GM12892 (cell line): ENCODE data around the gene DNAH11.
"Not testable (repeated sequence)": the region's sequence is repeated elsewhere in the genome, so short reads cannot be mapped to it uniquely, and the experiment has no call there.

Experiments
- DNase-seq: peaks from one replicate; pipeline ENCODE4 v3.0.0; 2011; ENCODE audit not compliant: insufficient read length
- FAIRE-seq: peaks from 2 replicates; lab custom pipeline; 2011; peaks lifted over from hg19 to GRCh38; lab: Jason Lieb, UNC
- POLR2A ChIP-seq: IDR thresholded peaks from 2 replicates; pipeline ENCODE4 v1.6.1; 2011; ENCODE audit warnings: low read depth, low read length, control low read depth
- POLR2AphosphoS5 ChIP-seq: IDR thresholded peaks from 2 replicates; pipeline ENCODE4 v1.6.1; 2011; ENCODE audit warnings: low read depth, low read length, control low read depth
- TAF1 ChIP-seq: IDR thresholded peaks from 2 replicates; pipeline ENCODE4 v1.6.1; 2011; ENCODE audit warnings: low read depth, mild to moderate bottlenecking, control low read depth, low read length, borderline replicate concordance

Gene DNAH11

GRCh38 chr7:21805791-21806190 lies 263.0 kb downstream of the DNAH11 start:
- no peak for FAIRE-seq
- TF ChIP-seq POLR2A (no peak), TAF1 (no peak), POLR2AphosphoS5 (no peak)
- no peak for DNase-seq

GRCh38 chr7:21806388-21806787 lies 263.5 kb downstream of the DNAH11 start:
- DNase-seq (no peak), FAIRE-seq (no peak)

GRCh38 chr7:21819048-21819447 lies 276.2 kb downstream of the DNAH11 start:
- no peak for TF ChIP-seq TAF1
- no peak for TF ChIP-seq POLR2A
- no peak for TF ChIP-seq POLR2AphosphoS5
- DNase-seq (no peak), FAIRE-seq (no peak)

More at GRCh38 chr7:21806388-21806787, 263.5 kb downstream of the DNAH11 start:
- TF ChIP-seq POLR2AphosphoS5 (no peak), POLR2A (no peak), TAF1 (no peak)

GRCh38 chr7:21828841-21829240 lies 286.0 kb downstream of the DNAH11 start:
- TF ChIP-seq POLR2AphosphoS5 (no peak), TAF1 (no peak), POLR2A (no peak)
- DNase-seq (no peak), FAIRE-seq (no peak)

- DNase-seq (no peak), FAIRE-seq (no peak)
- no peak for TF ChIP-seq POLR2A
Observed at GRCh38 chr7:21829731-21830130, 286.9 kb downstream of the DNAH11 start.

GRCh38 chr7:21844742-21845141 lies 301.9 kb downstream of the DNAH11 start:
- DNase-seq = no peak
- TF ChIP-seq TAF1 (no peak), POLR2A (no peak), POLR2AphosphoS5 (no peak)
- no peak for FAIRE-seq

GRCh38 chr7:21850531-21851285 lies 307.9 kb downstream of the DNAH11 start:
- FAIRE-seq (no peak), DNase-seq (no peak)
- no peak for TF ChIP-seq POLR2A
- TF ChIP-seq POLR2AphosphoS5 = no peak
- no peak for TF ChIP-seq TAF1

- DNase-seq = no peak
- no peak for FAIRE-seq
- TF ChIP-seq POLR2A (no peak), POLR2AphosphoS5 (no peak), TAF1 (no peak)
Observed at GRCh38 chr7:21851559-21851967, 308.7 kb downstream of the DNAH11 start.

- not testable (repeated sequence) for FAIRE-seq
Observed at GRCh38 chr7:21865631-21866204, 322.9 kb downstream of the DNAH11 start.

GRCh38 chr7:21866731-21867130 lies 323.9 kb downstream of the DNAH11 start:
- TF ChIP-seq TAF1 = no peak
- no peak for TF ChIP-seq POLR2AphosphoS5
- TF ChIP-seq POLR2A = no peak
- FAIRE-seq = no peak
- DNase-seq = no peak

More at GRCh38 chr7:21865631-21866204, 322.9 kb downstream of the DNAH11 start:
- DNase-seq = not testable (repeated sequence)

GRCh38 chr7:21867226-21867625 lies 324.4 kb downstream of the DNAH11 start:
- TF ChIP-seq TAF1 (no peak), POLR2A (no peak), POLR2AphosphoS5 (no peak)
- FAIRE-seq = no peak
- no peak for DNase-seq

- TF ChIP-seq POLR2AphosphoS5 (no peak), TAF1 (no peak), POLR2A (no peak)
- DNase-seq (no peak), FAIRE-seq (no peak)
Observed at GRCh38 chr7:21867816-21868575, 325.2 kb downstream of the DNAH11 start.

- FAIRE-seq = no peak
- no peak for DNase-seq
- no peak for TF ChIP-seq TAF1
- TF ChIP-seq POLR2AphosphoS5 = no peak
- TF ChIP-seq POLR2A = no peak
Observed at GRCh38 chr7:21868576-21868850, 325.7 kb downstream of the DNAH11 start.
